GM21717 (cell line): ENCODE measurements around the gene CCDC136.

ENCODE experiments used
- ATAC-seq: cut with Tn5 transposase; IDR thresholded peaks from one replicate; pipeline ENCODE4 v1.9.1; 2021; ENCODE audit warnings: mild to moderate bottlenecking, moderate library complexity; ENCODE audit not compliant: unreplicated experiment

The CCDC136 gene

DNA sequence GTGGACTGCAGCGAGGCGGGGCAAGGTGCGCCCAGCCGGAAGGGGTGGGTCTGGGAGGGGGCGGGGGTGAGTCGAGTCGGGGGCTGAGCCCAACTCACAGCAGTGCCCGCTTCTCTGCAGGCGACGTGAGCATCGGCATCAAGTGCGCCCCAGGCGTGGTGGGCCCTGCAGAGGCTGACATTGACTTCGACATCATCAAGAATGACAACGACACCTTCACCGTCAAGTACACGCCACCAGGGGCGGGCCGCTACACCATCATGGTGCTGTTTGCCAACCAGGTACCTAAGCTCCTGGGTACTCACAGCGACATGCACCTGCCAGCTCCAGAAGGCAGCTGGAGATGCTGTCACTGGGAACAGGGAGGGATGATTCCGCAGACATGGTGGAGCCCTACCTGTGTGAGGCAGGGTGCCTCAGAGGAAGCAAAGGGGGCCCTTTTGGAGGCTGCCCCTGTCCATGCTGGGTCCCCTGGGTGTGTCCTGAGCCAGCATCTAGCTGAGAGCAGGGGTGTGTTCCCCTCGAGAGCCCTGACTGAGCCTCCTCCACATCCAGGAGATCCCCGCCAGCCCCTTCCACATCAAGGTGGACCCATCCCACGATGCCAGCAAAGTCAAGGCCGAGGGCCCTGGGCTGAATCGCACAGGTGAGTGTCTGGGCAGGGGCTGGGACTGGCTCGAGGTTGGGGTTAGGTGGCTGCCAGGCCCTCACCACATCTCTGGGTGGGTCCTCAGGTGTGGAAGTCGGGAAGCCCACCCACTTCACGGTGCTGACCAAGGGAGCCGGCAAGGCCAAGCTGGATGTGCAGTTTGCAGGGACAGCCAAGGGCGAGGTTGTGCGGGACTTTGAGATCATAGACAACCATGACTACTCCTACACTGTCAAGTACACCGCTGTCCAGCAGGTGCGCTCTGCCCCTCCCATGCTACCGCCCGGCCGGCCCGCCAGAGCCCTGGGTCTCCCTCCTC is 51.2 kb downstream of the CCDC136 start:
- ATAC-seq = no peak

DNA sequence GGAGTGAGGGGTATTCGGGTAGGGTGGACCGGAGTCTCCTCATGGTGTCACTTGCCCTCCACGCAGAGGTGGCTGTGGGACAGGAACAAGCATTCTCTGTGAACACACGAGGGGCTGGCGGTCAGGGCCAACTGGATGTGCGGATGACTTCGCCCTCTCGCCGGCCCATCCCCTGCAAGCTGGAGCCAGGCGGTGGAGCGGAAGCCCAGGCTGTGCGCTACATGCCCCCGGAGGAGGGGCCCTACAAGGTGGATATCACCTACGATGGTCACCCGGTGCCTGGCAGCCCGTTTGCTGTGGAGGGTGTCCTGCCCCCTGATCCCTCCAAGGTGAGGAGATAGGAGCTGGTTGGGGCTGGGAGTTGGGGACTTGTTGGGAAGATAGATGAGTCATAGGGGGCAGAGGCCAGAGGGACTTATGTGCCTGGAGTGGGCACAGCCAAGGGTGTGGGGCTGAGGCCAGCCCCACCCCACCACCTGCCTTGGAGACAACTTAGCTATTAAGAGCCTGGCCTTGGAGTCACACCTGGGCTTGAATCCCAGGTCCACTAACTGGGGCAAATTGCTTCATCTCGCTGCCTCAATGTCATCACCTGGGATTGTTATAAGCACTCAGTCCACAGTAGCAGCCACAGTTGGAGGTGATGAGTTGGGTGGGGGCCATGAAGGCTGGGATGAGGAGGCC is 52.3 kb downstream of the CCDC136 start:
- no peak for ATAC-seq

- ATAC-seq = no peak
Measured at GRCh38 chr7:128844777-128845311, 53.1 kb downstream of the CCDC136 start.

GRCh38 chr7:128845475-128845874 is 53.7 kb downstream of the CCDC136 start:
- no peak for ATAC-seq

DNA sequence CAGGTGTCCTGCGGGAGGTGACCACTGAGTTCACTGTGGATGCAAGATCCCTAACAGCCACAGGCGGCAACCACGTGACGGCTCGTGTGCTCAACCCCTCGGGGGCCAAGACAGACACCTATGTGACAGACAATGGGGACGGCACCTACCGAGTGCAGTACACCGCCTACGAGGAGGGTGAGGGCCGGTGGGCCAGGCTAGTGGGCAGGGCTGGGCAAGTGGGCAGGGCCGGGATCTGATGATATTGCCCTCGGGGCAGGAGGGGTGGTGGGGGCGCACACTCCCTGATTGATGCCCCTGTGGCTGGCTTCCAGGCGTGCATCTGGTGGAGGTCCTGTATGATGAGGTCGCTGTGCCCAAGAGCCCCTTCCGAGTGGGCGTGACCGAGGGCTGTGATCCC is 54.2 kb downstream of the CCDC136 start:
- no peak for ATAC-seq

- no peak for ATAC-seq
Measured at GRCh38 chr7:128846781-128847444, 55.1 kb downstream of the CCDC136 start.

DNA sequence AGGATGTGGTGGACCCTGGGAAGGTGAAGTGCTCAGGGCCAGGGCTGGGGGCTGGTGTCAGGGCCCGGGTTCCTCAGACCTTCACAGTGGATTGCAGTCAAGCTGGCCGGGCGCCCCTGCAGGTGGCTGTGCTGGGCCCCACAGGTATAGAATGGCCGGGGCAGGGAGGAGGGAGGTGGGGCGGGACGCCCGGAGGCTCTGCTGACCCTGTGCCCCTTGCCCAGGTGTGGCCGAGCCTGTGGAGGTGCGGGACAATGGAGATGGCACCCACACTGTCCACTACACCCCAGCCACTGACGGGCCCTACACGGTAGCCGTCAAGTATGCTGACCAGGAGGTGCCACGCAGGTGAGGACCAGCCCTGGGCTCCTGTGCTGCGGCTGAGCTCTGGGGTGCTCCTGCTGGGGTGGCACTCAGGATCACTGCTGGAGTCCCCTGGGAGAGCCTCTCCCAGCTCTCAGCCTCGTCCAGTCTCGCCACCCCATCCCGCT is 56.0 kb downstream of the CCDC136 start:
- ATAC-seq = no peak

GRCh38 chr7:128848289-128849155 is 56.8 kb downstream of the CCDC136 start:
- ATAC-seq = no peak

- no peak for ATAC-seq
Measured at GRCh38 chr7:128849156-128849515, 57.4 kb downstream of the CCDC136 start.

- no peak for ATAC-seq
Measured at GRCh38 chr7:128849804-128850490, 58.2 kb downstream of the CCDC136 start.

DNA sequence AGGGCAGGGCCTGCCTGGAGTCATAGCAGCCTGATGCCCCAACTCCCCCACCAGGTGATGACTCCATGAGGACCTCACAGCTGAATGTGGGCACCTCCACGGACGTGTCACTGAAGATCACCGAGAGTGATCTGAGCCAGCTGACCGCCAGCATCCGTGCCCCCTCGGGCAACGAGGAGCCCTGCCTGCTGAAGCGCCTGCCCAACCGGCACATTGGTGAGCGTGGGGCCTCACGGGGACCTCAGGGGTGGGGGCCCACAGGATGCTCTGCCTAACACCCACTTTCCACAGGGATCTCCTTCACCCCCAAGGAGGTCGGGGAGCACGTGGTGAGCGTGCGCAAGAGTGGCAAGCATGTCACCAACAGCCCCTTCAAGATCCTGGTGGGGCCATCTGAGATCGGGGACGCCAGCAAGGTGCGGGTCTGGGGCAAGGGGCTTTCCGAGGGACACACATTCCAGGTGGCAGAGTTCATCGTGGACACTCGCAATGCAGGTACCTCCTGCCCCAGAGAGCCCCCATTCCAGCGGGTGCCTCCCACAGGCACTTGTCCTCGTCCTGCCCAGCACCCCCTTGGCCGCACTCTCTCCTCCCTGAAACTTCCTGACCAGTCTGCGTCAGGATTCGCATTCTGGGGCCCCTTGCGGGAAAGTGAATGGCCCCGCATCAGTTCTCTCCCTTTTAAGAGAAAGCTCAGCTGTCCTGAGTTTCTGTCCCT is 60.9 kb downstream of the CCDC136 start:
- no peak for ATAC-seq

GRCh38 chr7:128853799-128854198 is 62.0 kb downstream of the CCDC136 start:
- no peak for ATAC-seq

DNA sequence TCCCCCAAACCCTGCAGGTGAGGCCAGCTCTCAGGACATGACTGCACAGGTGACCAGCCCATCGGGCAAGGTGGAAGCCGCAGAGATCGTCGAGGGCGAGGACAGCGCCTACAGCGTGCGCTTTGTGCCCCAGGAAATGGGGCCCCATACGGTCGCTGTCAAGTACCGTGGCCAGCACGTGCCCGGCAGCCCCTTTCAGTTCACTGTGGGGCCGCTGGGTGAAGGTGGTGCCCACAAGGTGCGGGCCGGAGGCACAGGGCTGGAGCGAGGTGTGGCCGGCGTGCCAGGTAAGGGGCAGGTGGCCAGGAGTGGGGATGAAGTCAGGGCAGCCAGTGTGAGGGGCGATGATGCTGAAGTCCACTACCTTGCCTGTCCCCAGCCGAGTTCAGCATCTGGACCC is 62.6 kb downstream of the CCDC136 start:
- ATAC-seq = no peak

DNA sequence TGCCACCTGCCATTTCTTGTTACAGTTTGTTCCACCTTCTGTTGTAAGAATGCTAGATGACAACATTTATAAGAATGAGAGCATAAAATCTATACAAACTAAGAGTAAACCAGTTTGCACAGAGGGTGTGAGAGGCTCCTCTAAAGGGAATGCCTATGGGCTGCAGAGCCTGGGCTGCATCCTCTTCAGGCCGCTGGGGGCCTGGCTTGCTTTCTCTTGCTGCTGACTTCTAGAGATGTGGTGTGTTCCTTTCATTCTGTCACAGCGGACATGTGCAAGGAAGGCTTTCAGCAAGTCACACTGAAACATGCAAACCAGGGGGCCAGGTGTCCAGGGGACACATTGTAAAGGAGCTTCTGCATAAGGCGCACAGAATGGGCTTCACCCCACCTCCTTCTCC is 63.8 kb downstream of the CCDC136 start:
- no peak for ATAC-seq

- no peak for ATAC-seq
Measured at GRCh38 chr7:128856001-128856718, 64.4 kb downstream of the CCDC136 start.

- no peak for ATAC-seq
Measured at GRCh38 chr7:128858380-128859231, 66.8 kb downstream of the CCDC136 start.
